Neural crest cell (in vitro differentiated cells): ENCODE data around the gene MPP2. TPM values are rescaled to one million over a fixed set of nuclear protein-coding genes. Genes with fewer than 3 reads are reported as not detected.

Experiments
- DNase-seq: peaks from one replicate; pipeline ENCODE4 v3.0.0; 2021; ENCODE audit warnings: low read depth, mixed read lengths, low spot score
- H3K27ac Mint-ChIP-seq: one replicate; pipeline ENCODE4 v1.8.0; 2021; ENCODE audit warnings: mild to moderate bottlenecking, mixed read lengths; ENCODE audit not compliant: unreplicated experiment
- H3K27me3 Mint-ChIP-seq: 2 replicates; pipeline ENCODE4 v1.8.0; 2021; ENCODE audit warnings: low read depth, mild to moderate bottlenecking, mixed read lengths
- H3K36me3 Mint-ChIP-seq: 2 replicates; pipeline ENCODE4 v1.8.0; 2021; ENCODE audit warnings: low read depth, mild to moderate bottlenecking, mixed read lengths
- H3K4me1 Mint-ChIP-seq: 2 replicates; pipeline ENCODE4 v1.8.0; 2021; ENCODE audit warnings: mixed read lengths
- H3K4me3 Mint-ChIP-seq: one replicate; pipeline ENCODE4 v1.8.0; 2021; ENCODE audit warnings: mild to moderate bottlenecking, mixed read lengths
- H3K9me3 Mint-ChIP-seq: 2 replicates; pipeline ENCODE4 v1.8.0; 2021; ENCODE audit warnings: mixed read lengths
- CTCF ChIP-seq: fragments of 200-600 bp; sonication (generic); conservative IDR thresholded peaks from 2 replicates; pipeline ENCODE4 v1.5.0; 2021; ENCODE audit warnings: antibody characterized with exemption, mild to moderate bottlenecking
- total RNA-seq: library from RNA; stranded (reverse); gene quantifications from 2 replicates; pipeline ENCODE4 v1.2.1, GENCODE V29; 2021

Gene MPP2
- total RNA-seq, 1 donor from 2014 or later: 29.8 TPM

GRCh38 chr17:43826206-43826605 lies 81.1 kb downstream of the MPP2 start:
- H3K27me3 Mint-ChIP-seq: no peaks in the 10 kb centered on the region

GRCh38 chr17:43825567-43825966 lies 81.8 kb downstream of the MPP2 start:
- no peak overlapping the region for H3K4me3 Mint-ChIP-seq
- no peak overlapping the region for H3K27ac Mint-ChIP-seq
- H3K36me3 Mint-ChIP-seq: no peaks in the 10 kb centered on the region
- H3K27me3 Mint-ChIP-seq: no peaks in the 10 kb centered on the region
- no peak for DNase-seq
- no peaks in the 10 kb centered on the region for H3K9me3 Mint-ChIP-seq
- TF ChIP-seq CTCF: no peak
- H3K4me1 Mint-ChIP-seq: peaks cover 13% of the 10 kb centered on the region

More at GRCh38 chr17:43826206-43826605, 81.1 kb downstream of the MPP2 start:
- Mint-ChIP-seq H3K27ac (no peak overlapping the region), H3K4me1 (peaks cover 19% of the 10 kb centered on the region), H3K4me3 (no peak overlapping the region), H3K36me3 (no peaks in the 10 kb centered on the region), H3K9me3 (no peaks in the 10 kb centered on the region)
- no peak for TF ChIP-seq CTCF
- no peak for DNase-seq

Other genes with a start within 250 kb of the MPP2 start
- 1.1 and 1.7 TPM in 2 replicates for gene MEOX1, start 245.6 kb downstream of the MPP2 start, total RNA-seq
- not detected in 2 replicates for gene SOST, start 148.7 kb downstream of the MPP2 start, total RNA-seq
- gene DUSP3, start 128.6 kb downstream of the MPP2 start, total RNA-seq: 33.3 and 33.8 TPM in 2 replicates
- not detected in 2 replicates for gene CFAP97D1, start 127.1 kb downstream of the MPP2 start, total RNA-seq
- 13.8 and 14.4 TPM in 2 replicates for gene MPP3, start 74.4 kb downstream of the MPP2 start, total RNA-seq
- gene CD300LG, start 60.4 kb downstream of the MPP2 start, total RNA-seq: not detected in 2 replicates
- gene PPY, start 34.9 kb upstream of the MPP2 start, total RNA-seq: not detected in 2 replicates
- not detected in 2 replicates for gene PYY, start 46.4 kb upstream of the MPP2 start, total RNA-seq
- 0.93 and 1.1 TPM in 2 replicates for gene NAGS, start 97.1 kb upstream of the MPP2 start, total RNA-seq
- 24.0 and 26.9 TPM in 2 replicates for gene TMEM101, start 107.4 kb upstream of the MPP2 start, total RNA-seq
- 59.7 and 60.9 TPM in 2 replicates for gene LSM12, start 159.1 kb upstream of the MPP2 start, total RNA-seq
- 81.1 and 88.6 TPM in 2 replicates for gene G6PC3, start 163.2 kb upstream of the MPP2 start, total RNA-seq
- 27.1 and 27.2 TPM in 2 replicates for gene HDAC5, start 216.1 kb upstream of the MPP2 start, total RNA-seq
- 22.1 and 23.3 TPM in 2 replicates for gene HROB, start 234.4 kb upstream of the MPP2 start, total RNA-seq